SK-N-DZ (cell line): Measurements from ENCODE around the gene PKN2.
"Not testable (repeated sequence)": the region's sequence is repeated elsewhere in the genome, so short reads cannot be mapped to it uniquely, and the experiment has no call there.

ENCODE experiments used
- DNase-seq: peaks from one replicate; pipeline ENCODE4 v3.0.0-alpha.2; 2015; ENCODE audit warnings: low spot score

PKN2 gene

DNA sequence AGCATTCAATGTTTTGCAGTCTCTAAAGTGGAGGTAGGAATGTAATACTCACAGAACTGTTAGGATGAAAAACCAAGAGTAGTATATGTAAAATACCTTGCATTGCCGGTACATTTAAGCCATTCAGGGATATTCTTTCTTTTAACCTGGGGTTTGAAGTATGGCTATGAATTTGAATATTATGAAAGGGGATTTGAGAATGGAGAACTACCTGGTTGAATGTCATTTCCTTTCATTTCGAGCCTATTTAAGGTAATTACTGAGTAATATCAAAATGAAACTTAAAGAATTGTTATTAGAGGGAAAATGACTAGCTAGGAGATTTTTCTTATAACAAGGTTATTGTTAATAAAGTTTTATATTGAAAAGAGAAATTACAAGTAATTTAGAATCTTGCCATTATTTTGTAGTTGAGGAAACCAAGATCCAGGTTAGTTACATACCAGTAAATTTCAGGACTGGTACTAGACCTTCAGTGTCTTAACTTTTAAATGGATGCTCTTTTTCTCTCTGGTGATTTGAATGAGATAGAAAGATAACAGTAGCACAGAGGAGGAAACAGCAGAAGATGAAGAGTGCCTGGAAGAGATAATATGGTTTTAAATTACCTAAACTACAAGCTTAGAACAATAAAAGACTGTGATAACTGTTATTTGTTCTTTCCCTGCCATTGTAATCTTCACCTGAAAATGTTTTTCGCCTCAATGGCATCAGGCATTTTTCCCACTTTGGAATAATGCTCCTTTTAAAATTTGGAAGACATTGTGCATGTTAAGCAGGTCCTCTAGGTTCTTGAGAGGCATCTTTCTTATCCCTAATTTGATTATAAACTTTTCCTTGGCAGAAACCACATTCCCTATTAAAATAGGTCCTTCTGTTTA, 103.2 kb downstream of the PKN2 start:
- no peak for DNase-seq

DNA sequence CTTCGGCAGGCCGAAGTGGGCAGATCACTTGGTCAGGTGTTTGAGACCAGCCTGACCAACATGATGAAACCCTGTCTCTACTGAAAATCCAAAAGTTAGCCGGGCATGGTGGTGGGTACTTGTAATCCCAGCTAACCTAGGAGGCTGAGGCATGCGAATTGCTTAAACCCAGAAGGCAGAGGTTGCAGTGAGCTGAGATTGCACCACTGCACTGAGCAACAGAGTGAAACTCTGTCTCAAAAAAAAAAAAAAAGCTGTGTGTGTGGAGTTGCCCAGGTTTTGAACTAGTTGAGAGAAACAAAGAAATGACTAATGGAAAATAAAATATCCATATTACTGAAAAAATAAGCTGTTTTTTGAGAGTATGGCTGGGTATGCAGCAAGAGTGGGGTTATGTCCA, 107.1 kb downstream of the PKN2 start:
- DNase-seq: no peak

DNA sequence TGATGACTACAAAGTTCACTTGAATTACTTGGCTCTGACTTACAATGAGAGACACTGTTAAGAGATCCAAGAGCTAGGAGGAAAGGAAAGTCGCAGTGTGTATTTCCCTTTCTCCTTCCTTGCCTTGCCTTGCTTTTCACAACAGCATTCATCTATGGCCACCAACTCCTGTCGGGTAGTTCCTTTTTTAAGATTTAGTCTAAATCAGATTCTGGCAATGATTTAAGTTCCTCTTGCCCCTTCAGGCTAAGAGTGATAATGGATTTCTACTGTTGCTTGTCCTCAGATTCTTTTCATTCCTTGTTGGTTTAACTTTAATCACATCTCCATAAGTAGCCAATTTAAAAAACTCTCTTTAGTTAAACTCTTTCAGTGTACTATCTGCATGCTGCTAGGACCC, 115.4 kb downstream of the PKN2 start:
- no peak for DNase-seq

DNA sequence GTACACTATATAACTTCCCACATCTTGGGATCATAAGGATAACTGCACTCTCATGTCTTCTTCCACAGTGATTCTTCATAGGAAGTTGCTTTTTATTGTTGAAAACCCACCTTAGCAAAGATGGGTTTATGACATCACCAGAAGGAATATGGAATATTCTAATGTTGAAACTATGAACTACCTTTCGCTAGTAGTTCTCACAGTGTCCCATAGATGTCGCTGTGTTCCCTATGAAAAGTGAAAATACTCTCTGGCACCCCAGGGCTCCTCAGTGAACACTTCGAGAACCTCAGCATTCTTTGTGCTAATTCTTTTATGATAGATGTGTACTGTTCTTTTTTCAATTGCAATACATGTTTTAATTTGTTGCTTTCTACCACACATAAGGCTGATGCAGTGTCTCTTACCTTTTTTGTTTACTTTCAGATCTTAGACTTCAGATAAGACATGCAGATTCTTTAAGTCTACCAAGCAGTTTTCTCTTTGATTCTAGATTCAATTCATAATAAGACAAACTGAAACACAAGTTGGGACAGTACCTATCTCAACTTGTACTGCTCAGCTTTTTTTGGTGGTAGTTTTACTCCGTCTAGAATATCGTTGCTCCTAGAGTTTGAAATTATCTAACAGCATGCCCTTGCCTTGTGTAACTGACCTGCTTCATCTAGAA, 116.4 kb downstream of the PKN2 start:
- DNase-seq: peak; percentile 8

DNA sequence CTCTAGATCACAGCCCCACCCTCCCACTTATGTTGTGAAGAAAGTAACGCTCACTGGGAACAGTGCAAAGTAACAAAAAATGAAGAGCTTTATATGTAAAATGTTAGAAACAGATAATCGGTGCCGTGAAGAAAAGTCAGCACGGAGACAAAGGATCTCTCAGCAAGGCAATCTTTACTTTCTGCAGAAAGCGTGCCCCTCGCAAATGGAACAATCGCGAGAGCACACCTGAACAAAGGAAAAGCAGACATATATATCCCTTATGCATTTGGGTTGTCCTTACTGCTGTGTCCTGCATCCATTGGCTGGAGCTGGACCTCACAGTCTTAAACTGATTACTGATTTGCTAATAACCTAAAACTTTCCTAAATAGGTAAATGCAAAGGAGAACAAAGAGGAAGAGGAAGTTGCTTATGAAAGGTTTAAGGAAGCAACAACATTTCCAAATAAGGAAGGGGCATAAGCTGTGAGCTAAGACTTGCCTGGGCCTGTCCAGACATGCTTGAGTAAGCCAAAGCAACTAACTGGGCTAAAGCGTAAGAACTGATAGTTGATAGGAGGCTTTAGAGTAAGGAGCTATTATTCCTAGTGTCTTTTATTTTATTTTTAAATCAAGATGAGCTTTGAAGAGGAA, 117.6 kb downstream of the PKN2 start:
- no peak for DNase-seq

DNA sequence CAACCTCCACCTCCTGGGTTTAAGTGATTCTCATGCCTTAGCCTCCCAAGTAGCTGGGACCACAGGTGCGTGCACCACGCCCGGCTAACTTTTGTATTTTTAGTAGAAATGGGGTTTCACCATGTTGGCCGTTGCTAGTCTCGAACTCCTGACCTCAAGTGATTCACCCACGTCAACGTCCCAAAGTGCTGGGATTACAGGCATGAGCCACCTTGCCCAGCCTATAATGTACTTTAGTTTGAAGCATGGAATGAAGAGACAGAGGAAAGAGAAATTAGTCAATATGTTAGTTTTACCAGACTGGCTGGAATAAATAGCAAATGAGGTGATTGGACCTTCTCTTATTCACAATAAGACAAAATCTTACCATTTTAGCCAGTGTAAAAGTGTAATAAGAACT, 118.3 kb downstream of the PKN2 start:
- DNase-seq: no peak

DNA sequence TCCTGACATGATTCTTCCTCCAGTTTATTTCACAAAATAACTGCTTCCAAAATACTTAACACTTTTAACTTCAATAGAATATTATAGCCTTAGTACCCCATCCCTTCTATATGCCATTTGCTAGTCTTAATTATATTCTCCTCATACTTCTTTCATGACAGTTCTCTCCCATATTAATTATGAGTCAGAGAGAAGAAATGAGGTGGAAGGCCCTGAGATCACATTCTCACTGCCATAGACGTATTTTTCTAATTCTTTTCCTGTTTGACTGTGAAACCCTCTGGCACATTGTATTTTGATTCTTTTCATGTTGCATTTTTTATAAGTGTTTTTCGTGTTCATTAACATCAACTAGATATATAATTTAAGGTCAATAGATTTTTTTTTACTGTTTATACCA, 118.9 kb downstream of the PKN2 start:
- no peak for DNase-seq

DNA sequence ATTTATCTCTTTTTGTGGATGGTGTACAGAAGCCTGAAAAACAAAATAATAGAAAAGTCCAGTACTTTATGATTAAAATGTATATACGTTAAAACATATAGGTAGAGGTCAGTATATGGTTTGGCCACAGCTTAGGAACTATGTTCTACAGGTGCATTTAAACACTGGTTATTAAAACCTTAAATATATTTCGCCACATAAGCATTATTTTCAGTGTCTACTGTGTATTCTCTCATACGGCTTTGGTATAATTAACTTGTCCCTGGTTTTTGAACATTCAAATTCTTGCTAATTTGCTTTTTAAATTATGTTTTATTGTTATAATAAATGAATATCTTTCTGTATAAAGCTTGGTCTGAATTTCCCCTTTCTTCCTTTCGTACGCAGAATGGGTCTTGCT, 119.4 kb downstream of the PKN2 start:
- DNase-seq: no peak

DNA sequence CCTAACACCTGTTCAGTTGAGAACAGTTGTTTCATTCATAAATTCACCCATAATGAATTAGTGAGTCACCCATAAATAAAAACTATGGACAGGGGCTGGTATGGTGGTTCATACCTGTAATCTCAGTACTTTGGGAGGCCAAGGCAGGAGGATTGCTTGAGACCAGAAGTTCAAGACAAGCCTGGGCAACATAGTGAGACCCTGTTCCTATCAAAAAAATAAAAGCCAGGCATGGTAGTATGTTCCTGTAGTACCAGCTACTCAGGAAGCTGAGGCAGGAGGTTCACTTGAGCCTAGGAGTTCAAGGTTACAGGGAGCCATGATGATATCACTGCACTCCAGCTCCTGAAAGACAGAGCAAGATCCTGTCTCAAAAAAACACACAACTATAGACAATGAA, 128.3 kb downstream of the PKN2 start:
- DNase-seq: no peak

DNA sequence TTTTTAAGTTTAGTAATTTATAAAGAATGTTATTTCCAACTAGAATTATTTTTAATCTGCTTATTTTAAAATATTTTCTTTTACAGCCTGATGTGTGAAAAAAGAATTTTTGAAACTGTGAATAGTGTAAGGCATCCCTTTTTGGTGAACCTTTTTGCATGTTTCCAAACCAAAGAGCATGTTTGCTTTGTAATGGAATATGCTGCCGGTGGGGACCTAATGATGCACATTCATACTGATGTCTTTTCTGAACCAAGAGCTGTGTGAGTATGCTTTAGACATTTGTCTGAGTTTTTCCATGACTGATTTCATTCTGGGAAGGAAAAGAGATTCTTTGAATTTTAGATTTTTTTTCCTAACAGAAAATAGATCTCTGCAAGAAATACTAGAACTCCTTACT, 129.4 kb downstream of the PKN2 start:
- DNase-seq: no peak

DNA sequence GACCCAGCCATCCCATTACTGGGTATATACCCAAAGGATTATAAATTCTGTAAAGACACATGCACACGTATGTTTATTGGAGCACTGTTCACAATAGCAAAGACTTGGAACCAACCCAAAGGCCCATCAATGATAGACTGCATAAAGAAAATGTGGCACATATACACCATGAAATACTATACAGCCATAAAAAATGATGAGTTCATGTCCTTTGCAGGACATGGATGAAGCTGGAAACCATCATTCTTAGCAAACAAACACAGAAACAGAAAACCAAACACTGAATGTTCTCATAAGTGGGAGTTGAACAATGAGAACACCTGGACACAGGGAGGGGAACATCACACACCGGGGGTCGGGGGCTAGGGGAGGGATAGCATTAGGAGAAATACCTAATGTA, 135.6 kb downstream of the PKN2 start:
- not testable (repeated sequence) for DNase-seq

DNA sequence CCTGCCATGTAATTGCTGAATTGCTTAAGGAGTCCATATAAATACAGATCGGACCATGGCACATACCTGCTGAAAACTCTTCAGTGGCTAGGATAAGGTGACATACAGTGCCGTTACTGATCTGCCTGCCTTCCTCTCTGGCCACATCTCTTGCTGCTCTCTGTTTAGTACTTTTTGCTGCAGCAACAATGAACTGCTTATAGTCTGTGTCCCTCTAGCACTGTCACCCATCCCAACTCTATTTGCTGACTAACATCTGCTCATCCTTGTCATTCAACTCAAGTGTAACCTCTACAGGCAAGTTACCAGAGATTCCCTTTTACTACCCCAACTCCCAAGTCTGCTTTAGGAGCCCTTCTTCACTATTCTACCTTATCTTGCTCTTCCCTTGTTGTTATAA, 141.6 kb downstream of the PKN2 start:
- DNase-seq: no peak

DNA sequence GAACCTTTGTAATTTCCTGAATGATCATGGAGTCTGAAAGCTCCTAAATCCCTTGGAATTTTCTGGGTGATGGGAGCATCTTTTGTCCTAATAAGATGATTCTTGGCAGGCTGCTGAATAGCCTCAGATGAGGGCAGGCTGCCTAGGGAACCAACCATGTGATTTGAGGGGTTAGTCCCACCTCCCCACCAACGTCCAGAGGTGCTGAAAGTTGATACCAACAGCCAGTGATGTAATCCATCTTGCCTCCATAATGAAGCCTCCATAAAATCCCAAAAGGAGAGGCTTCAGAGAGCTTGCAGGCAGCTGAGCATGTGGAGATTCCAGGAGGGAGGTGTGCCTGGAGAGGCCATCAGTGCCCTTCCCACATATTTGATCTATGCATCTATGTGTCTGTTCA, 163.6 kb downstream of the PKN2 start:
- no peak for DNase-seq

DNA sequence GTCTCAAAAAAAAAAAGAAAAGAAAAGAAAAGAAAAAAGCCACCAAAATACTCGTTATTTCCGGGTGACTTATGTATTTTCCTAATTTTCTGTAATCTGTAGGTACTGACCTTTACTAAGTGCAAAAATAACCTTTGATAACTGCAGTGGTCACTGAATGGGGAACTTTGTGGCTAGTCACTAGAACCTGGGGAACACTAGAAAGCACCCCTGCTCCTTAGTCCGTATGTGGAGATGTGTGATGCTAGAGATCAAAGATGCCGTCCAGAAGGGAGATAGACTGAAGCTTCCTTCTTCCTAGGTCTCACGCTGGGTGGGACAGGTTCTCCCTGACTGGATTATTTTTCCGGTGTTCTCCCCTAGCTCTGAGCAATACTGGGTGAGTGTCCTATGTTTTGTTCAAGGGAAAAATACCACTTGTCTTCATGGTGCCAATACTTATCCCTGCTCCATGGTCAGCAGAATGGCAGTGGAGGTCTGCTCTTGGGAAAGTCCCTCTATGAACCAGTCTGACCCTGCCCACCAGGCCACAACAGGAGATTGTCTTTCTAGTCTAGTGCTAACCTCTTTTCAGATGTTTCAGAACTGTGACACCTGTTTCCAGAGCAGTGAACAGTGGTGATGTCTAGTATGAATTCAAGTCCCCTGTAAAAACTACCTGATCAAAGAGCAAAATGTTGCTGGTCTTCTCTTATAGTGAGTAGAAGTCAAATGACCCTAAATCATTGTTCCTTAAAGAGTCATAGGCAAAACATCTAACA, 167.4 kb downstream of the PKN2 start:
- DNase-seq: no peak

DNA sequence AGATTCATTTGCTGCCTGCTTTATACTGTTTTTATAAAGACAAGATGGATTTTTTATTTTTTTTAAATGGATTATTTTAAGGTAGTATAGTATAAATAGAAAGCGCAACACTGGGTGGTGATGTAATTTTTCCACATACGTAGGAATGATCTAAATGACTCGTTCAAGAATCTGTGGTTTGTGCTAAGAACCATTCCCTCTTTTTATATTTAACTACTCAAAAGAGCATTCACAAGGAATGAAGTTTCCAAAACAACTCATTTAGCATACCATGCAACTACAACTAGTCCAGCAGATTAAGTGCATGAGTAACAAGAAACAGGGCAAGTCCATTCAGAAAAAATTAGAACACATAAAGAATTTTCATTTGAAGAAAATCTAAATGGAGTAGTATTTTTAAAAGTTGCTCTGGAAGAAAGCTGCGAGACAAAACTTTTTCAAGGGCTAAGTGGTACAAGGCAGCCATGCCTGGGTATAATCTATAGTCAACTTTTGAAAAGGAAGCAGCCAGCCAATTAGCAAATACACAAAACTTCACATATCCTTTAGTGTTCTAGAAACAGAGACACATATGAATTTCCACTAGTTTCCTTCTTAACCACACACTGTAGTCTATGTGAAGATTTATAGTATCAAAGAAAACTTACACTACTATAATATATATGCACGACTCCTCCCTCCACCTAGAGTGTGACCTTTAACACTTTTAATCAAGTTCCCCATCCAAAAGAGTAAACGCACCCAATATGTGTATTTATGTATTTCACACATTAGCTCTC, 183.9 kb downstream of the PKN2 start:
- no peak for DNase-seq

DNA sequence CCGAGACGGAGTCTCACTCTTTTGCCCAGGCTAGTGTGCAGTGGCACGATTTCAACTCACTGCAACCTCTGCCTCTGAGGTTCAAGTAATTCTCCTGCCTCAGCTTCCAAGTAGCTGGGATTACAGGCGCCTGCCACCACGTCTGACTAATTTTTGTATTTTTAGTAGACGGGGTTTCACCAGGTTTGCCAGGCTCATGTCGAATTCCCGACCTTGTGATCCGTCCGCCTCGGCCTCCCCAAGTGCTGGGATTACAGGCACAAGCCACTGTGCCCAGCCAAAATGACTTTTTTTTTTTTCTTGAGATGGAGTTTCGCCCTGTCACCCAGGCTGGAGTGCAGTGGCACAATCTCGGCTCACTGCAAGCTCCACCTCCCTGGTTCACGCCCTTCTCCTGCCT, 185.6 kb downstream of the PKN2 start:
- not testable (repeated sequence) for DNase-seq

DNA sequence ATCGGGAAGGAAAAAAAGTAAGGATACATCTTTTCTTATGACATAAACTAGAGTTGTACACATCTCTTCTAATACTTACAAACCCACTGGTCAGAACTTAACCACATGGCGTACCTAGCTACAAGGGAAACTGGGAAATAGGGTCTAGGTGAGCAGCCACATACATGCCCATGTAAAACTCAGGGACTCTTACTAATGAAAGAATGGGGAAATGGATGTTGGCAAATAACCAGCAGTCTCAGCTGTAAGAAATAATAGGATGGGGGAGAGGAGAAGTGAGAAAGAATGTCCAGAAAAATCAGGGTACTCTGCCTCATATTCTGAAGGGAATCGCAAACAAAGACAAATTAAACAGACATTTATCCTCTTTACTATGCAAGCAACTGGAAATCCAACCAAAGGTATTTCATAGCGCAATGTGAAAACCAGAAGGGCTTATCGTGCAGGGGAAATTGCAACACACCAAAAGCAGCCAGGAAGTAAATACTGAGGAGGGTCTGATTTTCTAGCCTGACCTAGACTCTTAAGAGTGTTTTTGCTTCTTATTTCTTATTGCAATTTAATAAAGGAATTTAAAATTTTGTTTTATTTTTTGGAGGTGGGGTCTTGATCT, 189.8 kb downstream of the PKN2 start:
- no peak for DNase-seq

DNA sequence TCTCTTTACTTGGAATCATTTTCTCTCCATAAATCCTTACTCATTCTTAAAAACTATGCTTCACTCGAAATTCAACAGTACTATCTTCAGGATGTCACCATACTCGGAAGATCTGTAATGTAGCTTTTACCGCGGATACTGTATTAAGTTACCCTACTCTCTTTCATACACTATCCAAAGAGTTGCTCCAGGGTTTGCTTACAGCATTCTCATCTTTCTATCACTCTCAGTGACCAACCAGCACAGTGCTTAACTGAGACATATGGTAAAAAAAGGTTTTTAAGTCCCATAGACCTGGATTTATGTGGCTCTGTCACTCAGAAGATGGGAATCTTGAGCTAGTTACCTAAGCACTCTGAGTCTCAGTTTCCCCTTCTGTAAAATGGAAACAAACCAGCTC, 191.5 kb downstream of the PKN2 start:
- no peak for DNase-seq

DNA sequence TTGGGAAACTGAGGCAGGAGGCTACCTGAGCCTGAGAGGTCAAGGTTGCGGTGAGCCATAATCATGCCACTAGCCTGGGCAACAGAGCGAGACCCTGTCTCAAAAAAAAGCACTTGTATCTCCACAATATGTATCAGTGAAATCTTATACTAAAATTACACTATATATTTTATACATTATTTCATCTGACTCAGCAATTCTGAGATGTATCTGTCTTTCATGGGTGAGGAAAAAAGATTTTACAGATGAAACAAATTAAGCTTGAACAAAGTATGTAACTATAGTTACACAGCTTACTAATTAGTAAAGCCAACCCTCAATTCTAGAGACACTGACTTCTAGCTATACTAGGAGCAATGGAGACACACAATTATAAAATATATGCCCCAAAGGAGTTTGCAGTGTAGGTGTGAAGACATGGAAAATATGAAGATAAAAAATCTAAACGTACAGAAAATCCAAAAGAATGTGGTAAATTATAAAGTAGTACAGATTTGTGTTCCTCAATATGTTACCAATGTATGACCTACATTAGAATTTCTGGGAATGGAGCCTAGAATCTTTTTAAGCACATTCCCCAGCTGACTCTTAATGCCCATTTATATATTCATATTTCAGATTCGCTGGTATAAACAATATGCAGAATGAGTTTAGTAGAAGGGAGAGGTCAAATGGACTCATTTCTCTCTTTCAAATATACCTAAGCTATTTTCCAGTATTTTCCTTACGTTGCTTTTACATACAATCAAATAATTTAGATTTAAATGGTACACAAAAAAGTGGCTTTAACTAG, 192.7 kb downstream of the PKN2 start:
- DNase-seq: no peak

DNA sequence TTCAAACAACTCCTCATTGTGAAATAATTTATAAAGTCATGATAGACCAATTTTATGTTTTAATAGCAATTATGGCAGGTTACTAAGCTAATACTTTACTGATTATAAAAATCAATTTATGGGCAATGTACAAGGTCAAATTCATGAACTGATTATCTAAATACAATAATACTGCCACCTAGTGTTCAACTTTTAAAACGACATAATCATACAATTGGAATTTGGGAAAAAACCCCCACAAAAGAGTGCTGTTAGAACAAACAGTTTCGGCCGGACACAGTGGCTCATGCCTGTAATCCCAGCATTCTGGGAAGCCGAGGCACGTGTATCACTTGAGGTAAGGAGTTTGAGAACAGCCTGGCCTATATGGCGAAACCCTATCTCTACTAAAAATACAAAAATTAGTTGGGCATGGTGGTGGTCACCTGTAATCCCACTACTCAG, 193.3 kb downstream of the PKN2 start:
- DNase-seq: no peak
